ENCODE data around the gene COL9A1. TPM values are rescaled to one million over a fixed set of nuclear protein-coding genes. Genes with fewer than 3 reads are reported as not detected.
"Not testable (repeated sequence)": the region's sequence is repeated elsewhere in the genome, so short reads cannot be mapped to it uniquely, and the experiment has no call there.

The COL9A1 gene
- total RNA-seq, 2 experiments from 2014 or later, result not detected

- H3K9me3 Mint-ChIP-seq, result no peaks in the 10 kb centered on the region
- no peak overlapping the region for H3K27ac Mint-ChIP-seq
- intact Hi-C loops (cut with micrococcal nuclease), result loop anchor here (5.0 to 10.0 kb wide), 2 partner anchors 211 to 393 kb away; no protein-coding TSS in a partner anchor
- H3K4me3 Mint-ChIP-seq, result no peak overlapping the region
- H3K27me3 Mint-ChIP-seq (ENCODE audit: low read depth), result peaks cover 24% of the 10 kb centered on the region
- CTCF ChIA-PET, result interaction anchor here (0.7 to 2.1 kb wide), 4 partner anchors 9 to 372 kb away, joined by 3 to 7 read pairs (median 4); no protein-coding TSS in a partner anchor
- no peak for DNase-seq
- peaks cover 4% of the 10 kb centered on the region for H3K4me1 Mint-ChIP-seq (ENCODE audit: low read depth)
- no peaks in the 10 kb centered on the region for H3K36me3 Mint-ChIP-seq (ENCODE audit: low read depth)
These were observed 11.4 kb upstream of the COL9A1 start for GRCh38 chr6:70314296-70314695.

- DNase-seq, result peak; percentile 7
- CTCF ChIA-PET, result interaction anchor here (4.3 kb wide), 1 partner anchor 57 kb away, joined by 100 read pairs; no protein-coding TSS in a partner anchor
- Mint-ChIP-seq H3K27ac (no peak overlapping the region), H3K4me3 (no peak overlapping the region), H3K27me3 (ENCODE audit: low read depth) (peaks cover 25% of the 10 kb centered on the region), H3K4me1 (ENCODE audit: low read depth) (peaks cover 4% of the 10 kb centered on the region), H3K36me3 (ENCODE audit: low read depth) (no peaks in the 10 kb centered on the region), H3K9me3 (no peaks in the 10 kb centered on the region)
- intact Hi-C loops (cut with micrococcal nuclease), result loop anchor here (5.0 to 10.0 kb wide), 2 partner anchors 213 to 395 kb away; no protein-coding TSS in a partner anchor
These were observed 9.4 kb upstream of the COL9A1 start for GRCh38 chr6:70312165-70312745.

GRCh38 chr6:70310063-70310694 is 7.3 kb upstream of the COL9A1 start:
- Mint-ChIP-seq H3K4me1 (ENCODE audit: low read depth) (peaks cover 4% of the 10 kb centered on the region), H3K4me3 (no peak overlapping the region), H3K27me3 (ENCODE audit: low read depth) (peaks cover 19% of the 10 kb centered on the region), H3K27ac (no peak overlapping the region), H3K36me3 (ENCODE audit: low read depth) (no peaks in the 10 kb centered on the region), H3K9me3 (no peaks in the 10 kb centered on the region)
- intact Hi-C loops (cut with micrococcal nuclease), result loop anchor here (1.0 to 10.0 kb wide), 8 partner anchors 59 to 703 kb away; partner anchors contain the start of gene B3GAT2
- CTCF ChIA-PET, result interaction anchor here (0.6 to 4.3 kb wide), 25 partner anchors 14 to 704 kb away, joined by 3 to 100 read pairs (median 4); no protein-coding TSS in a partner anchor
- no peak for DNase-seq

- DNase-seq, result no peak
- intact Hi-C loops (cut with micrococcal nuclease), result no loop called here
- Mint-ChIP-seq H3K9me3 (no peaks in the 10 kb centered on the region), H3K36me3 (ENCODE audit: low read depth) (no peaks in the 10 kb centered on the region), H3K27me3 (ENCODE audit: low read depth) (peaks cover 20% of the 10 kb centered on the region), H3K4me3 (no peak overlapping the region), H3K4me1 (ENCODE audit: low read depth) (peaks cover 4% of the 10 kb centered on the region), H3K27ac (no peak overlapping the region)
- CTCF ChIA-PET, result interaction anchor here (0.6 to 4.3 kb wide), 13 partner anchors 12 to 707 kb away, joined by 3 to 100 read pairs (median 4); no protein-coding TSS in a partner anchor
These were observed 6.4 kb upstream of the COL9A1 start for GRCh38 chr6:70309243-70309642.

GRCh38 chr6:70308142-70308541 is 5.3 kb upstream of the COL9A1 start:
- H3K36me3 Mint-ChIP-seq (ENCODE audit: low read depth); H3K4me3 Mint-ChIP-seq; intact Hi-C loops (cut with micrococcal nuclease); DNase-seq; H3K4me1 Mint-ChIP-seq (ENCODE audit: low read depth); H3K9me3 Mint-ChIP-seq; H3K27ac Mint-ChIP-seq: not testable (repeated sequence)
- CTCF ChIA-PET, result interaction anchor here (0.6 to 4.3 kb wide), 6 partner anchors 16 to 1092 kb away, joined by 3 to 100 read pairs (median 4); no protein-coding TSS in a partner anchor
- H3K27me3 Mint-ChIP-seq (ENCODE audit: low read depth), result peaks cover 16% of the 10 kb centered on the region

- Mint-ChIP-seq H3K27ac (no peak overlapping the region), H3K4me3 (no peak overlapping the region), H3K4me1 (ENCODE audit: low read depth) (peaks cover 3% of the 10 kb centered on the region), H3K9me3 (no peaks in the 10 kb centered on the region), H3K27me3 (ENCODE audit: low read depth) (peaks cover 16% of the 10 kb centered on the region), H3K36me3 (ENCODE audit: low read depth) (no peaks in the 10 kb centered on the region)
- CTCF ChIA-PET, result interaction anchor here (0.9 to 4.2 kb wide), 4 partner anchors 21 to 577 kb away, joined by 3 to 21 read pairs (median 3); no protein-coding TSS in a partner anchor
- DNase-seq, result no peak
- intact Hi-C loops (cut with micrococcal nuclease), result no loop called here
These were observed 4.1 kb upstream of the COL9A1 start for GRCh38 chr6:70307008-70307407.

GRCh38 chr6:70304616-70305015 is 1.7 kb upstream of the COL9A1 start:
- Mint-ChIP-seq H3K4me3 (no peak overlapping the region), H3K36me3 (ENCODE audit: low read depth) (no peaks in the 10 kb centered on the region), H3K27ac (no peak overlapping the region), H3K4me1 (ENCODE audit: low read depth) (no peaks in the 10 kb centered on the region), H3K27me3 (ENCODE audit: low read depth) (peaks cover 20% of the 10 kb centered on the region), H3K9me3 (no peaks in the 10 kb centered on the region)
- no peak for DNase-seq
- CTCF ChIA-PET, result interaction anchor here (1.8 to 4.2 kb wide), 3 partner anchors 10 to 65 kb away, joined by 4 to 21 read pairs (median 5); no protein-coding TSS in a partner anchor
- intact Hi-C loops (cut with micrococcal nuclease), result no loop called here

- intact Hi-C loops (cut with micrococcal nuclease), result no loop called here
- CTCF ChIA-PET, result no interaction called here
These were observed 3.4 kb downstream of the COL9A1 start for GRCh38 chr6:70299456-70299855.

GRCh38 chr6:70298068-70298467 is 4.8 kb downstream of the COL9A1 start:
- intact Hi-C loops (cut with micrococcal nuclease), result no loop called here
- H3K4me1 Mint-ChIP-seq (ENCODE audit: low read depth), result no peaks in the 10 kb centered on the region
- DNase-seq, result no peak
- no peaks in the 10 kb centered on the region for H3K9me3 Mint-ChIP-seq
- no peak overlapping the region for H3K27ac Mint-ChIP-seq
- CTCF ChIA-PET, result interaction anchor here (0.8 kb wide), 1 partner anchor 11 kb away, joined by 3 read pairs; no protein-coding TSS in a partner anchor
- no peak overlapping the region for H3K4me3 Mint-ChIP-seq
- H3K27me3 Mint-ChIP-seq (ENCODE audit: low read depth), result peaks cover 19% of the 10 kb centered on the region
- no peaks in the 10 kb centered on the region for H3K36me3 Mint-ChIP-seq (ENCODE audit: low read depth)

More at GRCh38 chr6:70299456-70299855, 3.4 kb downstream of the COL9A1 start:
- no peaks in the 10 kb centered on the region for H3K9me3 Mint-ChIP-seq
- DNase-seq, result peak; percentile 18
- no peaks in the 10 kb centered on the region for H3K4me1 Mint-ChIP-seq (ENCODE audit: low read depth)
- no peak overlapping the region for H3K27ac Mint-ChIP-seq
- peaks cover 19% of the 10 kb centered on the region for H3K27me3 Mint-ChIP-seq (ENCODE audit: low read depth)
- H3K4me3 Mint-ChIP-seq, result no peak overlapping the region
- no peaks in the 10 kb centered on the region for H3K36me3 Mint-ChIP-seq (ENCODE audit: low read depth)

GRCh38 chr6:70292193-70292592 is 10.7 kb downstream of the COL9A1 start:
- Mint-ChIP-seq H3K27ac (no peak overlapping the region), H3K36me3 (ENCODE audit: low read depth) (no peaks in the 10 kb centered on the region), H3K4me1 (ENCODE audit: low read depth) (no peaks in the 10 kb centered on the region), H3K9me3 (no peaks in the 10 kb centered on the region), H3K4me3 (no peak overlapping the region), H3K27me3 (ENCODE audit: low read depth) (peaks cover 7% of the 10 kb centered on the region)
- CTCF ChIA-PET, result interaction anchor here (2.4 to 4.9 kb wide), 2 partner anchors 17 to 77 kb away, joined by 6 to 19 read pairs; no protein-coding TSS in a partner anchor
- no peak for DNase-seq
- intact Hi-C loops (cut with micrococcal nuclease), result no loop called here

GRCh38 chr6:70289299-70289698 is 13.6 kb downstream of the COL9A1 start:
- H3K4me1 Mint-ChIP-seq (ENCODE audit: low read depth), result no peaks in the 10 kb centered on the region
- H3K4me3 Mint-ChIP-seq, result no peak overlapping the region
- CTCF ChIA-PET, result interaction anchor here (1.0 kb wide), 1 partner anchor 28 kb away, joined by 3 read pairs; no protein-coding TSS in a partner anchor
- H3K36me3 Mint-ChIP-seq (ENCODE audit: low read depth), result no peaks in the 10 kb centered on the region
- no peak overlapping the region for H3K27ac Mint-ChIP-seq
- no peaks in the 10 kb centered on the region for H3K9me3 Mint-ChIP-seq
- peaks cover 5% of the 10 kb centered on the region for H3K27me3 Mint-ChIP-seq (ENCODE audit: low read depth)
- DNase-seq, result no peak
- intact Hi-C loops (cut with micrococcal nuclease), result no loop called here

- peaks cover 21% of the 10 kb centered on the region for H3K27me3 Mint-ChIP-seq (ENCODE audit: low read depth)
- intact Hi-C loops (cut with micrococcal nuclease), result no loop called here
- no peaks in the 10 kb centered on the region for H3K9me3 Mint-ChIP-seq
- no peak overlapping the region for H3K4me3 Mint-ChIP-seq
- no peak for DNase-seq
- H3K36me3 Mint-ChIP-seq (ENCODE audit: low read depth), result no peaks in the 10 kb centered on the region
- CTCF ChIA-PET, result interaction anchor here (1.1 kb wide), 1 partner anchor 20 kb away, joined by 3 read pairs; no protein-coding TSS in a partner anchor
- no peak overlapping the region for H3K27ac Mint-ChIP-seq
- no peaks in the 10 kb centered on the region for H3K4me1 Mint-ChIP-seq (ENCODE audit: low read depth)
These were observed 16.0 kb downstream of the COL9A1 start for GRCh38 chr6:70286905-70287304.
